Vagina (tissue), 2 donors: ENCODE data around the gene CD109.

ENCODE experiments used
- CTCF ChIP-seq, 3 experiments: fragments of 450-650 bp in 2 of 3; fragments of 200-600 bp in 1 of 3; sonication (generic) in 1 of 3; IDR thresholded peaks; one replicate each; pipeline ENCODE4 v1.5.1; 2017 to 2019; ENCODE audit warnings: antibody characterized with exemption in 3 of 3, mild to moderate bottlenecking in 2 of 3, moderate library complexity in 2 of 3
- POLR2A ChIP-seq, 2 donors: fragments of 450-650 bp; IDR thresholded peaks; one replicate each; pipeline ENCODE4 v1.6.1; 2017; ENCODE audit warnings: antibody characterized with exemption in 2 of 2, mild to moderate bottlenecking in 2 of 2, moderate library complexity in 2 of 2
- POLR2AphosphoS5 ChIP-seq, 2 donors: sonication (generic); formaldehyde crosslinking; IDR thresholded peaks; one replicate each; pipeline ENCODE4 v1.9.0; 2017; ENCODE audit warnings: antibody characterized with exemption in 2 of 2, mild to moderate bottlenecking in 2 of 2, low read depth in 1 of 2; ENCODE audit not compliant: insufficient read depth in 1 of 2

- TF ChIP-seq CTCF (IDR thresholded peaks at IDR 0.05), result no peak
- TF ChIP-seq POLR2A (IDR thresholded peaks at IDR 0.05), result no peak
- no peak for TF ChIP-seq POLR2AphosphoS5 (IDR thresholded peaks at IDR 0.05; ENCODE audit: insufficient read depth in 1 of 2, low read depth in 1 of 2)
Observed at GRCh38 chr6:73792738-73793137, 96.7 kb downstream of the CD109 start.
